GM12891 (cell line): ENCODE data around the gene ADCK1.

Experiments
- POLR2A ChIP-seq: IDR thresholded peaks from 2 replicates; pipeline ENCODE4 v1.6.1; 2011; ENCODE audit warnings: low read depth, low read length, control low read depth
- SPI1 ChIP-seq: IDR thresholded peaks from 2 replicates; pipeline ENCODE4 v1.6.1; 2011; ENCODE audit warnings: low read depth, low read length, control low read depth
- TAF1 ChIP-seq: IDR thresholded peaks from 2 replicates; pipeline ENCODE4 v1.6.1; 2011; ENCODE audit warnings: low read depth, low read length, control low read depth

GRCh38 chr14:77892890-77893484, 93.1 kb downstream of the ADCK1 start:
- no peak for TF ChIP-seq POLR2A
- no peak for TF ChIP-seq SPI1
- no peak for TF ChIP-seq TAF1
